ENCODE measurements around the gene IRF2BP2.
"Not testable (repeated sequence)": the region's sequence is repeated elsewhere in the genome, so short reads cannot be mapped to it uniquely, and the experiment has no call there.

Gene IRF2BP2

DNA sequence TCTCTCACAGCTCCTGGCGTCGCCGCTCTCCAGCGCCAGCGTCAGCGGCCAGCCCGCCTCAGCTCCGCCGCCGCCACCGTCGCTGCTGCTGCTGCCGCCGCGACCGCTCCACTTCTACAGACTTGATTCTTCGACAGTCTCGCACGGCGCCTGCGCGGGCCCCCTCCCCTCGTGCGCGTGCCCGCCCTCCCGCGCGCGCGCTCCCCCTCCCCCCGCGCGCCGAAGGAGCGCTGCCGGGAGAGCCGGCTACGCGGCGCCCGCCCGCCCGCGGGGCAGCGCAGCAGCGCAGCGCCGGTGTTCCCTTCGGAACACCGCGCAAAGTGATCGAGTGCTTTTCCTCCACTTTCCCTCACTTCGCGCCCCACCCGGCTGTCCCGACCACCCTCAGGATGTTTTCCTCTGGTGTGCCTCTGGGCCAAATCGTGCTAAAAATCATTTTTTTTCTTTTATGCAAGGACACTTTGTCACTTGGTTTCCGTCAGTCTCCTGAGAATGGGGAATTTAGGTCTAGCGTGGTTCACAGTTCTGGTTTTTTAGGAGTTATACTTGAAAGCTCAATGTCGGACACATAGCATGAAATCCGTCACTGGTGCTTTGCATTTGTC lies at the start of gene IRF2BP2:
TSS of gene IRF2BP2 (minus strand) at position 118 of the 605 bp plus-strand sequence. CDS start 684 bp downstream, outside the sequence.
- no peak for DNase-seq (ENCODE audit: low read depth)

DNA sequence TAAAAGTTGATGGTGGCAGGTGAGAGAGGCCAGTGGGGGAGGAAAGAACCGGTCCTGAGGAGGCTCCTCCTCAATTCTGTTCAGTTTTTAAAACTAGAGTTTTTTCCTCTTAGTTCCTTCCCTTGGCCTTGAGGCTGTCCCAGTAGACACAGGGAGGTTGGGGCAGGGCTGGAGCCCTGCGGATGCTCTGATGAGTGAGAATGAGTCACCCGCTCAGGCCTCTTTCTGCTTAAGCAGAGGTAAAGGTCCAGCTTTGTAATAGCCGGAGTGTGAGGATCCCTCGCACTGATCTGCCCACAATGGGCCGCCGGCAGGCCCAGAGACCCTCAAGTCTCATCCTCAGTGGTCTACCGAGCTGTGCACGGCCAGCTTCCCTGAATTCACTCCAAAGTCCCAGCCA lies 49.6 kb upstream of the IRF2BP2 start:
- peak; percentile 21 for DNase-seq (ENCODE audit: low read depth)

DNA sequence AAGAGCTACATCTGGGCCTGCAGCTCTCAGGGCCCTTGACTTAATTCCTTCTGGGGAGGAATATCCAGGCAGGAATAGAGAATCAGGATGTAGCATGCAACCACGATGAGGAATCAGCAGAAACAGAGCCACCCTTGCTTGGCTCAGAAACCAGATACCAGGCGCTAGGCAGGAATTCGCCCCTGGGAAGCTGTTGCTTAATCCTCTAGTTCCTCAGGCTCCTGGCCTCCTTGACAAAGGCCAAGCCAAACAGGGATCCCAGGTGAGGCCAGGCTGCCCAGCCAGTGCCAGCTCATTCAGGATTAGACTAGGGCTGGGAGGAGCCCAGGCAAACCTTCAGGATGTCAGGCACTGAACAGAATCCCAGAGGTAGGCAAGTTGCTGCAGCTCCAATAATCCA lies 48.2 kb upstream of the IRF2BP2 start:
- DNase-seq (ENCODE audit: low read depth), result no peak

DNA sequence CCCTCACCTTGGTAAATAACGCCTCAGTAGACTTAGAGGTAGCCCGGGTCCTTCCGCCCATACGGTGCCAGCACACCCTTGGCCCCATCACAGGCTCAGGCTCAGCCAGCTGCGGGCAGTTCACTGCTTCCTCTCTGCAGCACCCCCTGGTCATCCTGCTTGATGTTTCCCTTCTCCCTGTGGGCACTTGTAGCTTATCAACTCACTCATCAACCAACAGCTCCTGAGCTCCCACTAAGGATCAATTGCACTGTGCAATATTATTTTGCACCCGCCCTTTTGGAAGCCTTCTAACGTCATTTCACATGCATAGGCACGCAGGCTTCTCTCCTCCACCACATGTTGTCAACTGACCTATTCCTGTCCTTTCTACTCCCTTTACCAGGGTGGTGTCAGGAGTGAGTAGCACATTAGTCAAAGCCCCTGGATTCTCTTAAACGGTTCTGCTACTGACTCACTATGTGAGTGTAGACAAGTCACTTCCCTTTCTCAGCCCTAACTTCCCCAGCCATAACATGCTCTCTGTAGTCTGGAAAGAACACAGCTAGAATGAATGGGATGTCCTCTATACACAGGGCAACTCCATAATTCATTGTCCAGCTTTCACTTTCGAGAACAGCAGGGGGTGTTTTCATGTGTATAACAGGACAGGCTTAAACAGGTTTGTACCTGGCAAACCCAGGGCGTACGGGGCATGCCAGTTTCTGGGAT lies 47.1 kb upstream of the IRF2BP2 start:
- peak; percentile 46 for DNase-seq (ENCODE audit: low read depth)

DNA sequence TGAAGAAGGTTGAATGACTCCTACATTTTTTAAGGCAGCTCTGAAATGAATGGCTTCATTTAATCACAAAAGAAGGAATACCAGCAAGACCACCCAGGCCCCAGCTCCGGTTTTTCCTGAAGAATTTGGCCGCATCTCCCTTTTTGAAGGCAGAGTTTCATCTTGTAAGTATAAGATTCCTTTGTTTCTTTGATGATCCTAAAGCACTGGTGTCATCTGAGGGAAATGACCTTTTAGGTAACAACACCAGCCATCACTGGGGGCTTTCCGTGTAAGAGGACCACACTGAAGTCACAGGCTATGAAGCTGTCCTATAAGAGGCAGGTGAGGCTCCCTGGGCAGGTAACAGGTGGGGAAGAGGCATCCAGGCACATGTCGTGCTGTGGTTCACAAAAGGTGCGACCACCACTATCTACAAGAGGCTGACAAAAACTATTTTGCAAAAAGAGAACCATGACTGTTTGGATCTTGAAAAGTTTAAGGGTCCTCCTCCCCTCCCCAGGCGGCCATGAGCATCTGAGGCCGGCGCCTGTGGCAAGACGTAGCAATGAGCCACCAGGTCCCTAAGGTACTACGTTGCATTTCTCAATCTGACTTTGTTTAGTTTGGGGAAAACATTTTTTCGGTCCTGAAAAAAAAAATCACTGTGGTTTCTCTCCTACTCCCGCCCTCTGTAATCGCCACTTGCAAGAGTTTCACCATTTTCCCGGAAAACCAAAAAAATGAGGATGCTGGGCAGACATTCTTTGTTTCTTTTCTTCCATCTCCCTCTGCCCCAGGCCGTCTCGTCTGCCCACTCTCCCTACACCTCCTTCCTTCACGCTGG lies 46.3 kb upstream of the IRF2BP2 start:
- no peak for DNase-seq (ENCODE audit: low read depth)

DNA sequence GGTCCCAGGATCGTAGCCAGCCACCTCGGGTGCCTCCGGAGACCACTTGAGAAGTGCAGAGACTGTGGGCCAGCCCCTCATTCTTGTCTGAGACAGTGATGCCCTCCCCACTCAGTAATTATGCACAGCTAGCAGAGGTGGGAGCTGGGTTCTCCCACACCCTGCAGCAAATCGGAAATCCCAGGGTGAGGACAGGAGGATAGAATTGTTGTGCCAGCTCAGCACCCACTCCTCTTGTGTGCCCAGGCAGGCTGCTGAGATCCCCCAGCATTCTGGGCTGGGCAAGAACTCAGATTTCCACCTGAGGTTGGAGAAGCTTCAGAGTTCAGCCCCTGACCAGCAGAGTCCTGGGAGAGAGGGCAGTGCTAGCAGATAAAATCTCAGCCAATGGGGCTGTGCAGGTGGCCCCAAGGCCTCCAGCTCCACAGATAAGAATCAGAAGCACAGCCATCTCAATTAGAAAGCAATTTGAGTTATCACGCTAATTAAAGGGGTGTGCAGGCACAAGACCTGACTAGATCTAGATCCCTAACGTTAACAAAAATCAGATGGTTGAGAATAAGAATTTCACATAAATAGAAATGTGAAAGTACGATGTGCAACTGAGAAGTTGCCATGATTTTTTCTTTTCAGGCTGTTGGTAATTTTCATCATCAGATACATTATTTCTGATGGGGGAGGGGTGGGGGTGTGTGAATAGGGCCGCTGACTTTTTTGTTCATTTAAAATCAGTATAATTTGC lies 45.5 kb upstream of the IRF2BP2 start:
- DNase-seq (ENCODE audit: low read depth), result no peak

DNA sequence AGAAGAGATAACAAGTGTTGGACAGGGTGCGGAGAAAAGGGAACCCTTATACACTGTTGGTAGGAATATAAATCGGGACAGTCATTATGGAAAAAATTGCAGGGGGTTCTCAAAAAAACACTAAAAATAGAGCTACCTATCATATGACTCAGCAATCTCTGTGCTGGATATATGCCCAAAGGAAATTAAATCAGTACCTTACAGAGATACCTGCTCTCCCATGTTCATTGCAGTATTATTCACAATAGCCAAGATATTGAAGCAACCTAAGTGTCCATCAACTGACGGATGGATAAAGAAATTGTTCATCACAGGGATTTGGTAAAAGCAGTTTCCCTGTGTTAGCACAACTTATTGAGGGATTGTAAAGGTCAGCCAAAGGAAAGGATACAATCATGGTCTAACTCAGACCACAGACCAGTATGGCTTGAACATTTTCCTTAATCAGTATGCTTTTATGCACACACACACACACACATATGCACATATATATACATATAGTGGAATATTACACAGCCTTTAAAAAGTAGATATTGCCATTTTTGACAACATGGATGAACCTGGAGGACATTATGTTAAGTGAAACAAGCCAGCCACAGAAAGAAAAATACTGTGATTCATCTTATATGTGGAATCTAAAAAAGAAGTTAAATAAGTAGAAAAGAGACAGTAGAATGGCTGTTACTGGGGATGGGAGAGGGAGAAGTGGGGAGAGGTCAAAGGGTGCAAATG lies 44.2 kb upstream of the IRF2BP2 start:
- DNase-seq (ENCODE audit: low read depth), result no peak

DNA sequence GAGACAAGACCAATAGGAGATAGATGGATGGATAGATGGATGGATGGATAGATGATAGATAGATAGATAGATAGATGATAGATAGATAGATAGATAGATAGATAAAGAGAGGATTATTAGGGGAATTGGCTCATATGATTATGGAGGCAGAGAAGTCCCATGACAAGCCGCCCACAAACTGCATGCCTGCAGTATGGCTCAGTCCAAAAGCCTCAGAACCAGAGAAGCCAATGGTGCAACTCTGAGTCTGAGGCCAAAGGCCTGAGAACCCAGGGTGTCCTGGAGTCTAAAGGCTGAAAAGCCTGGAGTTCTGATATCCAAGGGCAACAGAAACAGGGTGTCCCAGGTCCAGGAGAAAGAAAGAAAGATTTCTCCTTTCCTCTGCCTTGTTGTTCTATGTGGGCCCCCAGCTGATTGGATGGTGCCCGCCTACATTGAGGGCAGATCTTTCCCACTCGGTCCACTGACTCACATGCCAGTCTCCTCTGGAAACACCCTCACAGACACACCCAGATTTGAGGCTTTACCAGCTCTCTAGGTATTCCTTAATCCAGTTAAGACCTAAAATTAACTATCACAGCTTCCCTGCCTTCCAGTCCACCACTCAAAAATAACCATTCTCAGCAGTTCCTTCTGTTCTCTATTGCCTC lies 39.6 kb upstream of the IRF2BP2 start:
- DNase-seq (ENCODE audit: low read depth), result no peak

DNA sequence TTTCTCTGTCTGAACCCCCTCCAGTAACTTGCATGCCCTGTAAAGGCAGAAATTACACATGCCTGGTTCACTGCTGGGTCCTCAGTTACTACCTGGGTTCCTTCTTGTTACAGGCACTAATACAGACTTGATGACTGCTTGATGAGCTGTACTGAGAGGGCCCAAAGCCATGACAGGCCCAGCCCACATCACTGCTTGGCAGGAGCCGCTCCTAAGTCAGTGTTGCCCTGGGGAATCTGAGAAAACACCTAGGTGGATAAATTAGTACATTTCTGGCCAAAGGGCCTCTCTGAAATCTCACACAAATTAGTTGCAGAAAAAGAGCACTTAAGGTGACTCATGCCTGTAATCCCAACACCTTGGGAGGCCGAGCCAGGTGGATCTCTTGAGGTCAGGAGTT lies 37.8 kb upstream of the IRF2BP2 start:
- DNase-seq (ENCODE audit: low read depth), result no peak

DNA sequence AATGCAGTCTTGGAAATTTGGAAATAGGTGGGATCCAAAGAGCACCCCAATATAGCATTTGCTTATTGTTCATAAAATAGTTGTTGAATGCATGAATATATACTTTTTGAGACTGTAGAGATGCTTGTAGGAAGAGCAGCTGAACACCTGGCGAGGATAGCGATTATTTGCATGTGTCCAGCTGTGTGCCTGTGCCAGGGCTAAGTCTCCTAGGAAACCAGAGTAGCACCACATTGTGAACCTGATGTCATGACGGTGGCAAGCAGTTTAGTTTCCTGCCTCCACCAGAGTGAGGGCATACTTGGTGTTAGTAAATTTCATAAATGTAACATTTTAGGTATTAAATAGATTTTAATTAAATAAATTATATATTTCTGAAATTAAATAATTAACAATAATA lies 37.3 kb upstream of the IRF2BP2 start:
- DNase-seq (ENCODE audit: low read depth), result no peak

DNA sequence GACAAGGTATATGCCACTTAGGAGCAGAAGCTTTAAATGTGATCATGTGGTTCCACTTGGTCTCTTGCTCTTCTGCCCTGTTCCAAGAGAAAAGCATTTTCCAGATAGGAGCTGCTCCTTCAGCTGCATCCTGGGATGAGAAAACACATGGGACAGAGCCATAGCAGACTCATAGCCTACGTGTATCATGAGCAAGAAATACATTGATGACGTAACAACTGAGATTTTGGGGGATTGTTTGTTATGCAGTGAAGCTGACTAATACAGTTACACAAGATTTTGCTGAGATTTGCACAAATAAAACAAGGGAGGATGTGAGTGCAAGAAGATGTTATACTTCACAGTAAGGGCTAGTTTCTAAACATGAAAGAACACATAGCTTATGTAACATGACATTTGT lies 36.0 kb upstream of the IRF2BP2 start:
- no peak for DNase-seq (ENCODE audit: low read depth)

DNA sequence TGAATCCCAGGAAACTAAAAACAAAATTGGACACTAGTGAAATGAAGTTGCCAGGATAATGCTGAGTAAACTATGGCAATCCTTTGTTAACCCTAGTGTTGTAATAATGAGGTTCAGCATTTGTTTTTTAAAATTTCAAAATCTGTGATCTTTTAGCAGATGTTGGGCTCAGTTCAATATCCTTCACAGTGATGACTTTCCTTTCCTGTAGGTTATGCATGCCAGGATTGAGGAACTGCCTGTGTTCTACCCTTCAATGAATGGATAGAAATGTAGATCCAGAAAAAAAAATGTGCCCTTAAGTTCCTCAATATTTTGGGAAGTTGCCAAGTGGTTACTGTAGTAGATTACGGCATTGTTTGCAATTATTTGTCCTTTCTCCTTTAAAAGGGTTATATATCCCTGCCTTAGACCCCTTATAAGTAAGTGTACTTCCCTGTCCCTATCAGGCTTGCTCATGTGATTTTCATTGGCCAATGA lies 35.5 kb upstream of the IRF2BP2 start:
- DNase-seq (ENCODE audit: low read depth), result no peak

DNA sequence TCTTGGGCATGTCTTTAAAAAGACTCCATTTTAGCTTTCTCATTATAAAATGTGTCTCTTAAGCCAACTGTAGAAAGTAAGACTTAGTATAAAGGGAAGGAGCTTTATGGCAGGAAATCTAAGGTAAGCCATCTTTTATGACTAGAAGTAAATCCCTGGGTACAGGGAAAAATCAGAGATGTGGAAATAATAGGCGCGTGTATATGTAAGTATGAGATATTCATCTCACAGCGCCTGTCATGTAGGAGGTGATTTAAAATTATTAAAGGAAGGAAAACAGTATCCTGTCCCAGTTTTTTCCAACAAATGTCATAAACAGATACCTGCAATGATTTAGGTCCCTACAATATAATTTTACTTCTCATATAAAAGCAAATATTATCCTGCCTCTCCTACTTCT lies 35.0 kb upstream of the IRF2BP2 start:
- DNase-seq (ENCODE audit: low read depth), result no peak

DNA sequence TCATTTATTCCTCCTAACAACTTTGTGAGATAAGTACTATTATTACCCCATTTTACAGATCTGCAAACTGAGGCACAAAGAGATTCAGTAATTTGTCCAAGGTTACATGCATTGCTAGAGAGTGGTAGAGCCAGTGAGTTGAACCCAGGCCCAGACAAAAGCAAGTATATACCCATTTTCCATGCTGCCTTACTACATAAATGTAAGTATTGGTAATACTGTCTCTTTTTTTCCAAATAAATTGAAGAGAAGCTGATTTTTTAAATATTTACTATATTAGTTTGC lies 33.8 kb upstream of the IRF2BP2 start:
- no peak for DNase-seq (ENCODE audit: low read depth)

DNA sequence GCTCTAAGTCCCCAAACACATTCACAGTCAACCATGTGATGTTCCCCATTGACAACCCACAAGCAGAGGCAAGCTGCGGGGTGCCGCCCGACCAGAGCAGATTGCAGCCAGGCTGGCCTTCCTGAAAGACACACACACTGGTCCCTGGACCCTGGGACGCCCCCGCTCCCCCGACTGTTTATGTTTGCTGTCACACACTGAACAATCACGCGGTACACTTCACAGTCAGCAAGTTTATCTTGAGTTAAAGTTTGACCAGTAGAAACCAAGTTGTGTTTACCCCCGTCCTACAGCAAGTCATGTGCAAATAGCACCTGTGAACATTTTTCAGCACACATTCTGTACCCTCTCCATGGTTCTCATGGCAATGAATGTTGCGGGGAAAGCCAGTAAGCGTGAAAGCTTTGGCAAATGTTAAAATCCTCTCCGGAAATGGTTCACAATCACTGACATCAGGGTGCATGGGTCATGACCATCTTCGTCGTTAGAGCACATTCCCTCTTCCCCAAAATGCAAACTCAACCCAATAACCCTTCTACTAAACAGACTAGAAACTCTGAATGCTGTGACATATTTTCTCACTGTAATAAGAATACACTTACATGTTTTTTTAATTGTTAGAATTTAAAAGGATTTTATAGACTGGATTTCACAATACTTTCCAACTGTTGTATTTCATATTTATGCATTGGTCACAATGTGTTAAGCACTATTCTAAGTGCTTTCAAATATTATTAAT lies 33.3 kb upstream of the IRF2BP2 start:
- no peak for DNase-seq (ENCODE audit: low read depth)

DNA sequence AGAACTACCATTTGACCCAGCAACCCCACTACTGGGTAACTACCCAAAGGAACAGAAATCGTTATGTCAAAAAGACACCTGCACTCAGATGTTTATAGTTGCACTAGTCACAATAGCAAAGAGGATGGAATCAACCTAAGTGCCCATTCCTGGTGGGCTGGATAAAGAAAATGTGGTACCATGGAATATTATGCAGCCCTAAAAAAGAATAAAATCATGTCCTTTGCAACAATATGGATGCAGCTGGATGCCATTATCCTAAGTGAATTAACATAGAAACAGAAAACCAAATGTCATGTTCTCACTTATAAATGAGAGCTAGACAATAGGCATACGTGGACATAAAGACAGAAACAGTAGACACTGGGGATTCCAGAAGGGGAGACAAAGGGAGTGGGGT lies 32.5 kb upstream of the IRF2BP2 start:
- DNase-seq (ENCODE audit: low read depth), result no peak

DNA sequence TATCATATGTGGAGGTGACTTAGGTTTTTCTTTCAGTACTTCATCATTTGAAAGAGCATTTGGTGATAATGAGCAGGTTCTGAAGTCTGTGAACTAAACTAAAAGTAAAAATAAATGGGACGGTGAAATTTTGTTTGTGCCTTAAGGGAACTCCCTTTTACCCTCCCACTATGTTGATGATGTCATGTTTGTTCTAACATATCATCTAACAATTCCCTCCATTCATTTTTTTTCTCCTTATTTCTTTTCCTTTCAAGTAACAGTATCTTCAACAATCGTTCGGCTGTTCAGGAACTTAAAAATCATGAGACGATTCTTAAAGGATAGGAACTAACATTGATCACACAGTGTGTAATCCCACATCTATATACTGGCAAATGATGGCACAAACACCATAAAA lies 30.0 kb upstream of the IRF2BP2 start:
- no peak for DNase-seq (ENCODE audit: low read depth)

DNA sequence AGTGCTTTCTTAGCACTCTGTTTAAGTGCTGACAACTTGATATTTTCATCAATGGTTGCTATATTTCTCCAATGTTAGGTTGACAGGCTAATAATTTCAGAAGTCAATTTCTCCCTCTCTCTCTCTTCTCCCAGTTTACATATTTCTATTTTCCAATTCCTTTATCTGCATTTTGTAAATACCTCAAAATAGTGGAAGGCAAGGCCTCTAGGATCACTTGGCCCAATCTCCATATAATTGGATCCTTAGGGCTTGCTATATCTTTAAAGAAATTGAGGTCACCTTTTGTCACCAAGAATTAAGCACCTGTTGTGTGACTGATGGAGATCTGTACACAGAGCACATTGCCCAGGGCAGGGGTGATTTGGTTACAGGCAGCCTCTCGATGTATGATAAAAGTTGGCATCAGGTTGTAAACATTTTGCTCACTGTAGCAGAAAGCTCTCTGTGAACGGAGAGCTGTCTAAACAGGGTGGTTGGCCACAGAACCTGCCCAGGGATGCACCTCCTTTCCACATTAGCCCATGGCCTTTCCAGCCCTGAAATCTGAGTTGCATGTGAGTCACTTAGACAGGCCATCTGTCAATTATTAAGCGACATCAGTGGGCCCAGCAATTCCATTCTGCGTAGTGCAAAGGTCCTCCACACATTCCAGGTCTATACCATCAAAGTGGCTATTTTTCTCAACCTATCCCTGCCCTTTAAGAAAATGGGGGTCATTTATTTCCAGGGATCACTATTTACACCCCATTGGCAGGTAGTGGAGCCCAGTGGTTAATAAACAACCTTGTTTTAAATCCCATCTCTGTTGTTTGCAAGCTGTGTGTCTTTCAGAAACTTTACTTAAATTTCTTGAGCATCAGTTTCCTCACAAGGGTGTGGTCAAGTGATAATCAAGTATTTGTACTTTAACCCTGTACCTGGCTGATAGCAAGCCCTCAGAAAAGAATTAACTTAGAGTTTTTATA lies 29.1 kb upstream of the IRF2BP2 start:
- no peak for DNase-seq (ENCODE audit: low read depth)

DNA sequence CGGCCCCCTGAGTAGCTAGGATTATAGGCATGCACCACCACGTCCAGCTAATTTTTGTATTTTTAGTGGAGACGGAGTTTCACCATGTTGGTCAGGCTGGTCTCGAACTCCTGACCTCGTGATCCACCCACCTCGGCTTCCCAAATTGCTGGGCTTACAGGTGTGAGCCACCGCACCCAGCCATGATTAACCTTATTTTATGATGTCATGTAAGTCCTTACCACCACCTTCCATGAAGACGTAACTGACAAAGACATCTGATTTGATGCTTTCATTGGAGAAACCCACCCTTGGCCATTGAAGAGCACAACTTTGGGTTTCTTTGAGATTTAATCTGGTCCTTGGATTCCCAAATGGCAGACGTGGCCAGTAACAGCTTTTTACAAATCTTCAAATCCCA lies 24.9 kb upstream of the IRF2BP2 start:
- not testable (repeated sequence) for DNase-seq (ENCODE audit: low read depth)
